Heart left ventricle (tissue), 16 donors: Measurements from ENCODE around the gene FAM53A. TPM values are rescaled to one million over a fixed set of nuclear protein-coding genes. Genes with fewer than 3 reads are reported as not detected.

Source experiments
- ATAC-seq, 4 donors: fragments of 200-7000 bp; cut with Tn5 transposase; one replicate each; pipeline ENCODE4 v1.9.1; 2020 to 2022; ENCODE audit warnings: moderate library complexity in 4 of 4, mild to moderate bottlenecking in 3 of 4, moderate number of reproducible peaks in 1 of 4
- DNase-seq, 5 donors: peaks; one replicate each; pipeline ENCODE4 v3.0.0-alpha.2; 2020
- H3K27ac ChIP-seq, 12 donors: fragments of 200-600 bp; sonication (generic) in 4 of 12; one replicate each; pipeline versions ENCODE4 v1.5.0 to v1.8.0; 2016 to 2022; ENCODE audit warnings: mild to moderate bottlenecking in 2 of 12
- H3K27me3 ChIP-seq, 9 donors: fragments of 200-600 bp; sonication (generic) in 2 of 9; one replicate each; pipeline versions ENCODE4 v1.5.1 to v1.8.0; 2016 to 2022; ENCODE audit warnings: mild to moderate bottlenecking in 3 of 9
- H3K36me3 ChIP-seq, 9 donors: fragments of 200-600 bp; sonication (generic) in 2 of 9; one replicate each; pipeline versions ENCODE4 v1.5.0 to v1.8.0; 2018 to 2022; ENCODE audit warnings: mild to moderate bottlenecking in 2 of 9
- H3K4me1 ChIP-seq, 12 donors: fragments of 200-600 bp; sonication (generic) in 4 of 12; one replicate each; pipeline versions ENCODE4 v1.5.0 to v1.8.0; 2016 to 2022; ENCODE audit warnings: mild to moderate bottlenecking in 3 of 12
- H3K4me3 ChIP-seq, 12 donors: fragments of 200-600 bp; sonication (generic) in 4 of 12; one replicate each; pipeline versions ENCODE4 v1.5.0 to v1.8.0; 2017 to 2022; ENCODE audit warnings: mild to moderate bottlenecking in 9 of 12, moderate library complexity in 4 of 12
- H3K9me3 ChIP-seq, 12 donors: fragments of 200-600 bp; sonication (generic) in 4 of 12; one replicate each; pipeline versions ENCODE4 v1.5.0 to v1.8.0; 2016 to 2022; ENCODE audit warnings: mild to moderate bottlenecking in 1 of 12
- CTCF ChIP-seq, 12 donors: fragments of 200-600 bp; sonication (generic) in 4 of 12; IDR thresholded peaks; one replicate each; pipeline versions ENCODE4 v1.5.0 to v1.8.0; 2018 to 2022; ENCODE audit warnings: antibody characterized with exemption in 12 of 12, mild to moderate bottlenecking in 5 of 12
- POLR2A ChIP-seq, 2 donors: fragments of 450-650 bp; IDR thresholded peaks; one replicate each; pipeline ENCODE4 v1.6.1; 2017; ENCODE audit warnings: antibody characterized with exemption in 2 of 2, mild to moderate bottlenecking in 2 of 2, moderate library complexity in 2 of 2
- WGBS, 4 donors: extraction: QIAGEN DNeasy Blood & Tissue Kit in 2 of 4; methylation state at CpG; one replicate each; pipeline versions ENCODE4 v1.1.5 to v1.1.7; 2013 to 2018; 5-methylcytosine and 5-hydroxymethylcytosine counted together
- intact Hi-C, 10 donors: fragments of 100-400 bp; cut with DNase I; formaldehyde crosslinking; loops; one replicate each; pipeline versions ENCODE4 v1.11.1 to v1.14.2; 2022
- polyA plus RNA-seq, 2 donors: library from polyadenylated mRNA; stranded (reverse); fragments of 200-250 nt; gene quantifications; one replicate each; pipeline ENCODE4 v1.2.3, GENCODE V29; 2013
- total RNA-seq, 9 donors: library from RNA; depleted of rRNA in 2 of 9; stranded (reverse); fragments of >200 nt in 2 of 9; fragmentation: NEBNext Ultra II Directional in 3 of 9; extraction: Animal tissue kit (Norgen Biotek cat#: 25700) in 3 of 9; gene quantifications; one replicate each; pipeline versions ENCODE4 v1.1.0 to v1.2.4, GENCODE V29; 2016 to 2023
- donor health status: ischemic (EF 13 %, LVEDD 7.1; RV severe dilation, severe dysfunction).
- donor health status: healthy with polysubstance abuse.
- donor health status: DM: no; HTN: yes; CAD: no.
- donor health status: DM: no; HTN: no; CAD: no.
- donor health status: ischemic (EF 25% LVEDD 6.9; RV normal size, moderate dysfunction).
- donor health status: ischemic (EF 25% LVEDD 5.7; RV mildly dilated, moderate dysfunction).
- donor health status: healthy.
- donor health status: DM: yes; HTN: yes; CAD: no.
- donor health status: ischemic (EF 35%, LVEDD 5.7; RV mildly dilated, moderate dysfunction).
- donor health status: nonischemic (EF 11% LVEDD 7.7; RV severe dilation, severe dysfunction).
- donor health status: DM: yes; HTN: yes; CAD: no.
- donor health status: PGD.
- donor health status: ischemic (EF 29% LVEDD 5.4; RV normal size, mild dysfunction).
- donor health status: nonischemic (EF 23%, LVEDD 6.1; RV moderate dilation, normal function).

FAM53A gene
- total and polyA plus RNA-seq, 11 donors: 0.42 to 2.3 (median 0.99) TPM

GRCh38 chr4:1601852-1602654 is 82.1 kb downstream of the FAM53A start:
- 84 to 87% (median 85%) methylated on average over 20 to 23 of the region's 23 CpGs for WGBS, 4 donors

GRCh38 chr4:1601533-1601835 is 82.6 kb downstream of the FAM53A start:
- ATAC-seq (no peak), DNase-seq (peak in 1 of 5 donors; percentile 15)
- Histone ChIP-seq H3K4me3 (no peak overlapping the region), H3K27me3 (peaks cover 0 to 59% (median 7%) of the 10 kb centered on the region in 9 donors), H3K36me3 (no peaks in the 10 kb centered on the region), H3K27ac (no peak overlapping the region), H3K4me1 (peaks cover 0 to 6% (median 0%) of the 10 kb centered on the region in 12 donors), H3K9me3 (no peaks in the 10 kb centered on the region)
- TF ChIP-seq CTCF (IDR thresholded peaks at IDR 0.05) (no peak), POLR2A (IDR thresholded peaks at IDR 0.05) (no peak)
- WGBS, 4 donors: 93 to 99% (median 96%) methylated on average over 4 to 6 of the region's 6 CpGs; no CpG with 5 or more reads in 1 of the 4 donors
- intact Hi-C loops: no loop called here

More at GRCh38 chr4:1601852-1602654, 82.1 kb downstream of the FAM53A start:
- Histone ChIP-seq H3K9me3 (no peaks in the 10 kb centered on the region), H3K4me1 (peaks cover 0 to 6% (median 0%) of the 10 kb centered on the region in 12 donors), H3K36me3 (no peaks in the 10 kb centered on the region), H3K27me3 (peaks cover 0 to 53% (median 7%) of the 10 kb centered on the region in 9 donors), H3K4me3 (no peak overlapping the region), H3K27ac (no peak overlapping the region)
- peak in 3 of 5 donors; percentile 12 to 47 (median 13) for DNase-seq
- ATAC-seq: no peak
- TF ChIP-seq POLR2A (IDR thresholded peaks at IDR 0.05): no peak
- intact Hi-C loops: no loop called here

GRCh38 chr4:1600811-1601532 is 83.1 kb downstream of the FAM53A start:
- Histone ChIP-seq H3K27me3 (peaks cover 0 to 64% (median 7%) of the 10 kb centered on the region in 9 donors), H3K4me1 (peaks cover 0 to 6% (median 0%) of the 10 kb centered on the region in 12 donors), H3K27ac (no peak overlapping the region), H3K9me3 (no peaks in the 10 kb centered on the region), H3K36me3 (no peaks in the 10 kb centered on the region), H3K4me3 (no peak overlapping the region)
- no peak for TF ChIP-seq POLR2A (IDR thresholded peaks at IDR 0.05)
- 74 to 89% (median 84%) methylated on average over 10 to 27 of the region's 27 CpGs for WGBS, 4 donors
- intact Hi-C loops: no loop called here
- DNase-seq (peak in 3 of 5 donors; percentile 13 to 47 (median 16)), ATAC-seq (no peak)

- H3K27me3 ChIP-seq: peaks cover 0 to 70% (median 8%) of the 10 kb centered on the region in 9 donors
Observed at GRCh38 chr4:1600211-1600780, 83.8 kb downstream of the FAM53A start.

More at GRCh38 chr4:1600211-1600780, 83.8 kb downstream of the FAM53A start:
- Histone ChIP-seq H3K36me3 (no peaks in the 10 kb centered on the region), H3K9me3 (no peaks in the 10 kb centered on the region), H3K4me1 (peaks cover 0 to 6% (median 0%) of the 10 kb centered on the region in 12 donors), H3K27ac (no peak overlapping the region), H3K4me3 (no peak overlapping the region)
- ATAC-seq (no peak), DNase-seq (no peak)
- intact Hi-C loops: no loop called here
- TF ChIP-seq CTCF (IDR thresholded peaks at IDR 0.05): no peak
- 72 to 82% (median 79%) methylated on average over 12 to 15 of the region's 15 CpGs for WGBS, 4 donors
